Suprapubic skin (tissue), 4 donors: ENCODE results near the gene GATAD1. TPM values are rescaled to one million over a fixed set of nuclear protein-coding genes. Genes with fewer than 3 reads are reported as not detected.
"Not testable (repeated sequence)": the region's sequence is repeated elsewhere in the genome, so short reads cannot be mapped to it uniquely, and the experiment has no call there.

Experiments used
- DNase-seq, 2 donors: peaks; one replicate each; pipeline ENCODE4 v3.0.0-alpha.2; 2019; ENCODE audit warnings: low spot score in 2 of 2
- H3K27ac ChIP-seq: fragments of 200-600 bp; sonication (generic); one replicate; pipeline ENCODE4 v1.5.1; 2019
- H3K27me3 ChIP-seq: fragments of 200-600 bp; sonication (generic); one replicate; pipeline ENCODE4 v1.5.1; 2019
- H3K36me3 ChIP-seq: fragments of 200-600 bp; sonication (generic); one replicate; pipeline ENCODE4 v1.5.1; 2019
- H3K4me1 ChIP-seq: fragments of 200-600 bp; sonication (generic); one replicate; pipeline ENCODE4 v1.5.1; 2019
- H3K4me3 ChIP-seq: fragments of 200-600 bp; sonication (generic); one replicate; pipeline ENCODE4 v1.5.1; 2019; ENCODE audit warnings: mild to moderate bottlenecking
- H3K9me3 ChIP-seq: fragments of 200-600 bp; sonication (generic); one replicate; pipeline ENCODE4 v1.5.1; 2019
- CTCF ChIP-seq, 2 donors: fragments of 200-600 bp in 1 of 2; fragments of 450-650 bp in 1 of 2; sonication (generic) in 1 of 2; IDR thresholded peaks; one replicate each; pipeline ENCODE4 v1.5.1; 2016 to 2019; ENCODE audit warnings: antibody characterized with exemption in 2 of 2, mild to moderate bottlenecking in 1 of 2, moderate library complexity in 1 of 2
- EP300 ChIP-seq: sonication (generic); formaldehyde crosslinking; IDR thresholded peaks from one replicate; pipeline ENCODE4 v1.6.1; 2017; ENCODE audit warnings: antibody characterized with exemption
- POLR2A ChIP-seq, 2 donors: fragments of 450-650 bp; IDR thresholded peaks; one replicate each; pipeline ENCODE4 v1.6.1; 2017; ENCODE audit warnings: antibody characterized with exemption in 2 of 2, mild to moderate bottlenecking in 2 of 2, moderate library complexity in 2 of 2
- POLR2AphosphoS5 ChIP-seq, 3 donors: sonication (generic); formaldehyde crosslinking; IDR thresholded peaks; one replicate each; pipeline ENCODE4 v1.6.1; 2017; ENCODE audit warnings: antibody characterized with exemption in 3 of 3
- WGBS: methylation state at CpG from one replicate; pipeline ENCODE4 v1.1.5; 2018; 5-methylcytosine and 5-hydroxymethylcytosine counted together
- total RNA-seq, 4 donors: library from RNA; depleted of rRNA; stranded (reverse); fragments of >200 nt; gene quantifications; one replicate each; pipeline ENCODE4 v1.1.0, GENCODE V29; 2016

The GATAD1 gene
- total RNA-seq, 4 donors from 2014 or later, result 11.6 to 70.6 (median 17.8) TPM

GRCh38 chr7:92478095-92478494, 30.8 kb downstream of the GATAD1 start:
- no peaks in the 10 kb centered on the region for H3K27me3 ChIP-seq
- H3K4me3 ChIP-seq, result no peak overlapping the region
- DNase-seq, result no peak
- H3K27ac ChIP-seq, result no peak overlapping the region
- H3K4me1 ChIP-seq, result no peaks in the 10 kb centered on the region
- TF ChIP-seq CTCF (IDR thresholded peaks at IDR 0.05) (no peak), POLR2A (IDR thresholded peaks at IDR 0.05) (no peak), EP300 (no peak), POLR2AphosphoS5 (IDR thresholded peaks at IDR 0.05) (no peak)
- H3K9me3 ChIP-seq, result no peaks in the 10 kb centered on the region
- 88% methylated on average over 9 of the region's 9 CpGs for WGBS
- peaks cover 10% of the 10 kb centered on the region for H3K36me3 ChIP-seq

- Histone ChIP-seq H3K27me3 (no peaks in the 10 kb centered on the region), H3K4me3 (no peak overlapping the region), H3K27ac (no peak overlapping the region), H3K36me3 (peaks cover 10% of the 10 kb centered on the region), H3K4me1 (no peaks in the 10 kb centered on the region), H3K9me3 (no peaks in the 10 kb centered on the region)
- WGBS, result 87% methylated on average over 4 of the region's 4 CpGs
- no peak for TF ChIP-seq POLR2AphosphoS5 (IDR thresholded peaks at IDR 0.05)
- no peak for TF ChIP-seq POLR2A (IDR thresholded peaks at IDR 0.05)
- TF ChIP-seq EP300, result no peak
- no peak for TF ChIP-seq CTCF (IDR thresholded peaks at IDR 0.05)
- no peak for DNase-seq
These were observed 31.4 kb downstream of the GATAD1 start for GRCh38 chr7:92478711-92479110.

GRCh38 chr7:92479146-92479545, 31.9 kb downstream of the GATAD1 start:
- H3K9me3 ChIP-seq, H3K27me3 ChIP-seq, H3K4me3 ChIP-seq, H3K27ac ChIP-seq, DNase-seq, H3K4me1 ChIP-seq, H3K36me3 ChIP-seq: not testable (repeated sequence)
- WGBS, result 97% methylated on average over 4 of the region's 4 CpGs

- not testable (repeated sequence) for H3K9me3 ChIP-seq, H3K4me1 ChIP-seq, H3K4me3 ChIP-seq, H3K27ac ChIP-seq, H3K27me3 ChIP-seq, DNase-seq
- H3K36me3 ChIP-seq, result peaks cover 47% of the 10 kb centered on the region
- WGBS, result 86% methylated on average over 6 of the region's 6 CpGs
These were observed 36.3 kb downstream of the GATAD1 start for GRCh38 chr7:92483624-92484023.

GRCh38 chr7:92484226-92484625, 36.9 kb downstream of the GATAD1 start:
- not testable (repeated sequence) for H3K4me1 ChIP-seq, H3K4me3 ChIP-seq, DNase-seq, H3K9me3 ChIP-seq, H3K27me3 ChIP-seq, H3K27ac ChIP-seq
- H3K36me3 ChIP-seq, result peaks cover 53% of the 10 kb centered on the region
- 95% methylated on average over 6 of the region's 6 CpGs for WGBS

GRCh38 chr7:92485267-92485892, 38.1 kb downstream of the GATAD1 start:
- H3K27ac ChIP-seq, result no peak overlapping the region
- no peak for DNase-seq
- peaks cover 64% of the 10 kb centered on the region for H3K36me3 ChIP-seq
- TF ChIP-seq POLR2A (IDR thresholded peaks at IDR 0.05), result no peak
- TF ChIP-seq POLR2AphosphoS5 (IDR thresholded peaks at IDR 0.05), result no peak
- TF ChIP-seq CTCF (IDR thresholded peaks at IDR 0.05), result no peak
- TF ChIP-seq EP300, result no peak
- H3K9me3 ChIP-seq, result no peaks in the 10 kb centered on the region
- H3K4me3 ChIP-seq, result no peak overlapping the region
- 100% methylated on average over 2 of the region's 2 CpGs for WGBS
- H3K27me3 ChIP-seq, result no peaks in the 10 kb centered on the region
- no peaks in the 10 kb centered on the region for H3K4me1 ChIP-seq

- no peaks in the 10 kb centered on the region for H3K27me3 ChIP-seq
- WGBS, result 55% methylated on average over 2 of the region's 2 CpGs
- H3K4me3 ChIP-seq, result no peak overlapping the region
- no peak for DNase-seq
- no peaks in the 10 kb centered on the region for H3K9me3 ChIP-seq
- H3K27ac ChIP-seq, result no peak overlapping the region
- peaks cover 70% of the 10 kb centered on the region for H3K36me3 ChIP-seq
- TF ChIP-seq POLR2AphosphoS5 (IDR thresholded peaks at IDR 0.05), result no peak
- no peak for TF ChIP-seq POLR2A (IDR thresholded peaks at IDR 0.05)
- H3K4me1 ChIP-seq, result no peaks in the 10 kb centered on the region
These were observed 38.7 kb downstream of the GATAD1 start for GRCh38 chr7:92485974-92486373.
